ENCODE measurements around the gene RCHY1.
A peak's percentile ranks its signal among the peaks of the same experiment; 100 is the strongest.
"Not testable (repeated sequence)": the region's sequence is repeated elsewhere in the genome, so short reads cannot be mapped to it uniquely, and the experiment has no call there.

The RCHY1 gene

DNA sequence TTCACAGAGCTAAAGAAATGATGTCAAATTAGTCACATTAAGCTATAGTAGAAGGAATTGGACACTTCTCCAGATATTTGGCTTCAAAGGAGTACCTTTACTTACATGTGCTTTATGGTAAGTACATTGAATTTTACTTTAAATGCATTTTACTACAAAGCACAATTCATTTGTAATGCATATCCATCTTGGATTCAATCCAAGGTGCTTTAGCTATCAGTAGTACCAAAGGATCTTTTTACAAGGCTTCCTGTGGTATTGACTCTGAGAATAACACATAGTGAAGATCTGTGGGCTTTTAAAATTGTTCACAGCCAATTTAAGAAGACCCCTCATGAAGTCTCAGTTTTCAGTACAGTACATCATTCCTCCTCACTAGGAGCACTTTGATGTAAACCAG is 13.3 kb upstream of the RCHY1 start:
- no peak overlapping the region for H3K27ac ChIP-seq
- TF ChIP-seq, protein P1, sequence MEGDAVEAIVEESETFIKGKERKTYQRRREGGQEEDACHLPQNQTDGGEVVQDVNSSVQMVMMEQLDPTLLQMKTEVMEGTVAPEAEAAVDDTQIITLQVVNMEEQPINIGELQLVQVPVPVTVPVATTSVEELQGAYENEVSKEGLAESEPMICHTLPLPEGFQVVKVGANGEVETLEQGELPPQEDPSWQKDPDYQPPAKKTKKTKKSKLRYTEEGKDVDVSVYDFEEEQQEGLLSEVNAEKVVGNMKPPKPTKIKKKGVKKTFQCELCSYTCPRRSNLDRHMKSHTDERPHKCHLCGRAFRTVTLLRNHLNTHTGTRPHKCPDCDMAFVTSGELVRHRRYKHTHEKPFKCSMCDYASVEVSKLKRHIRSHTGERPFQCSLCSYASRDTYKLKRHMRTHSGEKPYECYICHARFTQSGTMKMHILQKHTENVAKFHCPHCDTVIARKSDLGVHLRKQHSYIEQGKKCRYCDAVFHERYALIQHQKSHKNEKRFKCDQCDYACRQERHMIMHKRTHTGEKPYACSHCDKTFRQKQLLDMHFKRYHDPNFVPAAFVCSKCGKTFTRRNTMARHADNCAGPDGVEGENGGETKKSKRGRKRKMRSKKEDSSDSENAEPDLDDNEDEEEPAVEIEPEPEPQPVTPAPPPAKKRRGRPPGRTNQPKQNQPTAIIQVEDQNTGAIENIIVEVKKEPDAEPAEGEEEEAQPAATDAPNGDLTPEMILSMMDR (IDR thresholded peaks at IDR 0.05): no peak
- TF ChIP-seq ZFX (IDR thresholded peaks at IDR 0.05; ENCODE audit: borderline replicate concordance): no peak

DNA sequence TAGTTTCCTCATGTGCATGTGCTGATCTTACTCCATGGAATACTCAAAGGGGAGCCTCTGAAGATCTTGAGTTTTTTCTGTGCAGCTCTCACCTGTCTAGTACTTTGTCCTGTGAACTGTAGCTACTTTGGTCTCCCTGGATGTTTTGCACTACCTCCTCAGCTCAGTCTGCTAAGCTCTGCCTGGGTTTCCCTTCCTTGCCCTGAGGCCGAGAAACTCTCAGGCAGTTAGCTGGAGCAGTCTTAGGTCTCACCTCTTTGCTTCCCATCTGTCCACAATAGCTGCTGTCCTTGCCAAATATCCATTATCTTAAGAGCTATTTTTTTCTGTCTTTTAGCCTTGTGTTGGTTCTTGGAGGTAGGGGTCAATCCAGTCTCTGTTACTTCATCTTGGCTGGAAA is 11.7 kb upstream of the RCHY1 start:
- TF ChIP-seq, protein P1 (IDR thresholded peaks at IDR 0.05): no peak
- no peak for TF ChIP-seq ZFX (IDR thresholded peaks at IDR 0.05; ENCODE audit: borderline replicate concordance)
- H3K27ac ChIP-seq: no peak overlapping the region

DNA sequence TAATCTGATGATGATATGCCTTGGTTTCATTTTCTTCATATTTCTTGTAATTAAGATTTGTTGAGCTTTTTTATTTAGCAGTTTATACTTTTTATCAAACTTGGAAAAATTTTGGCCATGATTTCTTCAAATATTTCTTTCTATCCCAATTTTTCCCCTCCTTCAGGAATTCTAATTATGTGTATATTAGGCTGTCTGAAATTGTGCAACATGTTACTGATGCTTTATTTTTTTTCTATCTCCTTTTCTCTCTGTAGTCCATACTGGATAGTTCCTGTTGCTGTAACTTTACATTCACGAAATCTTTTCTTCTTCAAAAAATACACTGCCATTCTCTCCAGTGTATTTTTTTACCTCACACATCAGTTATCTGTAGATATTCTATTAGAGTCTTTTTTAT is 10.9 kb upstream of the RCHY1 start:
- TF ChIP-seq ZFX (IDR thresholded peaks at IDR 0.05; ENCODE audit: borderline replicate concordance): no peak
- TF ChIP-seq, protein P1 (IDR thresholded peaks at IDR 0.05): no peak
- no peak overlapping the region for H3K27ac ChIP-seq

DNA sequence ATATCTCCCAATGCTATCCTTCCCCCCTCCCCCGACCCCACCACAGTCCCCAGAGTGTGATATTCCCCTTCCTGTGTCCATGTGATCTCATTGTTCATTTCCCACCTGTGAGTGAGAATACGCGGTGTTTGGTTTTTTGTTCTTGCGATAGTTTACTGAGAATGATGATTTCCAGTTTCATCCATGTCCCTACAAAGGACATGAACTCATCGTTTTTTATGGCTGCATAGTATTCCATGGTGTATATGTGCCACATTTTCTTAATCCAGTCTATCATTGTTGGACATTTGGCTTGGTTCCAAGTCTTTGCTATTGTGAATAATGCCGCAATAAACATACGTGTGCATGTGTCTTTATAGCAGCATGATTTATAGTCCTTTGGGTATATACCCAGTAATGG is 5.2 kb upstream of the RCHY1 start:
- H3K27ac ChIP-seq: not testable (repeated sequence)

DNA sequence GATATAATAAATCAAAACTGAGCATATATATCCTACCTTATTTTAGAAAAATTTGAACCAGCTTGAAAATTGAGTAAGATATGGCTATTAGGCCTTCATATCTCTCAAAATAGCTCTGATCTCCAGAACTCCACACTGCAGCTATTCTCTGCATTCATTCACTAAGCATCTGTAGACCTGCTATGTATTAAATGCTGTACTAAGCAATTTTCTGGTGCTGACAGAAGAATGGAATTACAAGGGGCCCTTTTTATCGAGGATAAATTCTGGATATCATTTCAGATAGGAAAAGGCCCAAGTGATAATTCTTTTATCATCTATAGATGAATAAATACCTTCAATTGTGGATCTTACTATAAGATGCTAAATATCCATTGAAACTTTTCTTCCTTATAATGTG is 1.9 kb upstream of the RCHY1 start:
- no peak for TF ChIP-seq ZFX (IDR thresholded peaks at IDR 0.05; ENCODE audit: borderline replicate concordance)
- TF ChIP-seq, protein P1 (IDR thresholded peaks at IDR 0.05): no peak
- H3K27ac ChIP-seq: peak overlapping the region; percentile 94; the same call in 1 of the 2 replicates

DNA sequence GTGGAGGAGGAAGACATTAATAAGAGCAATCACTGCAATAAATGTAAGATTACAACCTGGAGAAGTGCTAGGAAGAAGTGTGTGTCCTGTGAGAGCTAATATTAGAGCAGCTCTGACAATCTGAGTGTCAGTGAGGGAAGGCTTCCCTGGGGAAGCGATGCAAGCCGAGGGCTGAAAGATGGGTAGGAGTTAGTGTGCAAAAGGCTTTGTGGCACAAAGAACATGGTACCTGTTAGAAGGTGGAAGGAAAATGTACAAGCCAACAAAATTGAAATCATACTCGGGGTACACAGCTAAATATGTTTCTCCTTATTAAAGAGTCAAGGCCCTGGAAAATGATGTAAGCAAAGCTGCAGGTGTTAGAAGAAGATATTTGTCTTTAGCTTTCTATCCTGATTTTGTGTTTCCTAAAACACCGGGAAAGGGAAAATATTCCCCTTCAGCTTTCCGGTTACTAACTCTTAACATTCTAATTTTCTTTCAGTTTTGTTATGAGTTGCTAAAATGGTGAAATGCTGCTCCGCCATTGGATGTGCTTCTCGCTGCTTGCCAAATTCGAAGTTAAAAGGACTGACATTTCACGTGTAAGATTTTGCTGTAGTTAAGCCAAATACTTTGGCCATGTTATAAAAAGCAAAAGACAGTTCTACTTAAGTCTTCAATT is 878 bp upstream of the RCHY1 start:
- peak overlapping the region; percentile 94 for H3K27ac ChIP-seq
- TF ChIP-seq ZFX (IDR thresholded peaks at IDR 0.05; ENCODE audit: borderline replicate concordance): no peak
- TF ChIP-seq, protein P1 (IDR thresholded peaks at IDR 0.05): no peak

DNA sequence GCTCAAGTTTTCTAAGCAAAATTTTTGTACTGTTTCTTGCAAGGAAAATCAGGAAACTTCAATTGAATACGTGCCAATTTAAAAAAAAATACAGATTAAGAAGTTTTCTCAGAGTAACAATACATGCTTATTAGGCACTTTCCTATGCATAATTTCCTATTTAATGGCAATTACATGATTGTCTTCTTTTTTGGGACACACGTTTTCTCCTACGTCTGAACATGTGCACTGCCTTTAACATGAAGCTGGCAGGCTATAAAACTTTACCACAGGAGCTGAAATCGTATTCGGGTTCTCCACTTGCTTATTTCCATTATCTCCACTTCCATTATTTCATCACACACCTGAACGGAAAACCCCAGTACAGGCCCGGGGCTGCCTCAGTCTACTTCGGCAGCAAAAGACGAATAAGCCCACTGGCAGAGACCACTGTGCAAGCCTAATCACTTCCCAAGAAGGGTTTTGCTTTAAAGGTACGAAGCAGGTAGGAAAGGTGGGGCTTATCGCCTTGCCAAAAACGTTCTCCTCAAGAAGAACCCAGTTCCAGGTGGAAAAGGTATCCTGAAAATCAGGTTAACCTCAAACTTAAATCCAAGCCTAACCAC is 575 bp downstream of the RCHY1 start:
- no peak for TF ChIP-seq ZFX (IDR thresholded peaks at IDR 0.05; ENCODE audit: borderline replicate concordance)
- TF ChIP-seq, protein P1 (IDR thresholded peaks at IDR 0.05): no peak
- H3K27ac ChIP-seq: peak overlapping the region; percentile 94

All from 22Rv1 (cell line).